A549 (cell line): ENCODE data around the gene KCNAB3. TPM values are rescaled to one million over a fixed set of nuclear protein-coding genes. Genes with fewer than 3 reads are reported as not detected.

Experiments
- ATAC-seq, 2 experiments: fragments of 200-7000 bp in 1 of 2; fragments of >200 bp in 1 of 2; cut with Nextera tagmentation in 1 of 2; cut with Tn5 transposase in 1 of 2; 3 replicates each; pipeline versions ENCODE4 v1.8.0 to v1.9.1; 2018 to 2020; ENCODE audit warnings: mild to moderate bottlenecking in 1 of 2, moderate library complexity in 1 of 2
- CTCF ChIA-PET: fragments of 300-600 bp; sonication (Branson Sonifier 250); formaldehyde crosslinking; extraction: SDS; loops from one replicate; lab custom pipeline; 2021; ENCODE audit warnings: antibody characterized with exemption, inconsistent platforms; lab: Yijun Ruan, JAX
- POLR2A ChIA-PET: fragments of 350-600 bp; formaldehyde crosslinking; extraction: SDS; loops from one replicate; lab custom pipeline; 2021; ENCODE audit warnings: antibody characterized with exemption, inconsistent platforms; lab: Yijun Ruan, JAX
- DNase-seq, 2 experiments: peaks; one replicate each; pipeline versions ENCODE4 v3.0.0 to v3.0.0-alpha.2; 2011 to 2016; ENCODE audit warnings: low read depth in 1 of 2, low spot score in 1 of 2
- FAIRE-seq: peaks from 2 replicates; lab custom pipeline; 2011; peaks lifted over from hg19 to GRCh38; lab: Jason Lieb, UNC
- H3K27ac ChIP-seq, 2 experiments: fragments of >200 bp; sonication (Bioruptor Twin); formaldehyde crosslinking; 3 replicates each; pipeline ENCODE4 v1.5.1; 2016 to 2017
- H3K4me1 ChIP-seq: fragments of >200 bp; sonication (Bioruptor Twin); formaldehyde crosslinking; 3 replicates; pipeline ENCODE4 v1.6.1; 2016
- H3K4me2 ChIP-seq: fragments of >200 bp; sonication (Bioruptor Twin); formaldehyde crosslinking; 3 replicates; pipeline ENCODE4 v1.6.1; 2016
- H3K4me3 ChIP-seq: fragments of >200 bp; sonication (Bioruptor Twin); formaldehyde crosslinking; 3 replicates; pipeline ENCODE4 v1.5.1; 2016
- H3K9me3 ChIP-seq: fragments of >200 bp; sonication (Bioruptor Twin); formaldehyde crosslinking; 3 replicates; pipeline ENCODE4 v1.6.1; 2016
- ATOH8 ChIP-seq: fragments of 250-450 bp; sonication (Bioruptor Pico); IDR thresholded peaks from 2 replicates; pipeline ENCODE4 v1.5.0; 2020; ENCODE audit warnings: low read depth, mild to moderate bottlenecking, moderate library complexity
- BCL3 ChIP-seq: fragments of >200 bp; sonication (Bioruptor Twin); formaldehyde crosslinking; IDR thresholded peaks from 3 replicates; pipeline ENCODE4 v1.6.1; 2016
- BHLHE40 ChIP-seq: IDR thresholded peaks from 2 replicates; pipeline ENCODE4 v1.6.1; 2012; ENCODE audit warnings: low read depth, low read length, inconsistent platforms
- CBX8 ChIP-seq: fragments of 200-600 bp; sonication (generic); IDR thresholded peaks from 2 replicates; pipeline ENCODE4 v1.6.1; 2016
- CHD2 ChIP-seq: fragments of 150-350 bp; IDR thresholded peaks from 2 replicates; pipeline ENCODE4 v1.6.1; 2014; ENCODE audit warnings: low read length; ENCODE audit not compliant: partially characterized antibody
- E2F6 ChIP-seq: IDR thresholded peaks from 2 replicates; pipeline ENCODE4 v1.6.1; 2012; ENCODE audit warnings: low read depth, borderline replicate concordance
- ELK1 ChIP-seq: fragments of 150-350 bp; IDR thresholded peaks from 2 replicates; pipeline ENCODE4 v1.6.1; 2014; ENCODE audit warnings: low read depth, mild to moderate bottlenecking, low read length
- HOXA7 ChIP-seq: fragments of 250-450 bp; sonication (Bioruptor Pico); IDR thresholded peaks from 2 replicates; pipeline ENCODE4 v1.5.0; 2020; ENCODE audit warnings: mild to moderate bottlenecking, moderate library complexity
- HOXB5 ChIP-seq: fragments of 250-450 bp; sonication (Bioruptor Pico); IDR thresholded peaks from 2 replicates; pipeline ENCODE4 v1.5.0; 2020; ENCODE audit warnings: mild to moderate bottlenecking, moderate library complexity
- MAX ChIP-seq: IDR thresholded peaks from 2 replicates; pipeline ENCODE4 v1.6.1; 2012
- MAZ ChIP-seq: fragments of 150-350 bp; IDR thresholded peaks from 2 replicates; pipeline ENCODE4 v1.6.1; 2014; ENCODE audit warnings: antibody characterized with exemption, low read depth, low read length, borderline replicate concordance
- MYC ChIP-seq: IDR thresholded peaks from 2 replicates; pipeline ENCODE4 v1.6.1; 2012; ENCODE audit warnings: mild to moderate bottlenecking, inconsistent platforms, low read length, improper control_type of control experiment, borderline replicate concordance
- NFE2L2 ChIP-seq: fragments of 150-350 bp; conservative IDR thresholded peaks from 2 replicates; pipeline ENCODE4 v1.6.1; 2014; ENCODE audit warnings: low read length
- NR3C1 ChIP-seq: fragments of >200 bp; sonication (Bioruptor Twin); formaldehyde crosslinking; IDR thresholded peaks from 3 replicates; pipeline ENCODE4 v1.6.1; 2017
- PHF8 ChIP-seq: fragments of 200-600 bp; sonication (generic); IDR thresholded peaks from 2 replicates; pipeline ENCODE4 v1.6.1; 2016; ENCODE audit warnings: low read depth, mild to moderate bottlenecking, antibody characterized with exemption, moderate library complexity, borderline replicate concordance
- POLR2A ChIP-seq: IDR thresholded peaks from 2 replicates; pipeline ENCODE4 v1.6.1; 2012; ENCODE audit warnings: mild to moderate bottlenecking, low read length
- RARB ChIP-seq: fragments of 250-450 bp; sonication (Bioruptor Pico); IDR thresholded peaks from 2 replicates; pipeline ENCODE4 v1.8.0; 2021; ENCODE audit warnings: mild to moderate bottlenecking, moderate library complexity
- RFX5 ChIP-seq: fragments of 450-650 bp; IDR thresholded peaks from 2 replicates; pipeline ENCODE4 v1.7.1; 2014; ENCODE audit warnings: antibody characterized with exemption, mild to moderate bottlenecking, moderate library complexity
- TFCP2L1 ChIP-seq: fragments of 250-450 bp; sonication (Bioruptor Pico); IDR thresholded peaks from 2 replicates; pipeline ENCODE4 v1.5.0; 2021; ENCODE audit warnings: mild to moderate bottlenecking
- ZFP36 ChIP-seq: fragments of 450-650 bp; IDR thresholded peaks from 2 replicates; pipeline ENCODE4 v1.6.1; 2014; ENCODE audit warnings: borderline replicate concordance; ENCODE audit not compliant: partially characterized antibody
- ZSCAN20 ChIP-seq: fragments of 250-450 bp; sonication (Bioruptor Pico); IDR thresholded peaks from 2 replicates; pipeline ENCODE4 v1.8.0; 2022; ENCODE audit warnings: mild to moderate bottlenecking, moderate library complexity
- WGBS: methylation state at CpG from one replicate; pipeline ENCODE4 v1.1.6; 2017; ENCODE audit errors: missing lambda C conversion rate; 5-methylcytosine and 5-hydroxymethylcytosine counted together
- polyA plus RNA-seq, 4 experiments: library from polyadenylated mRNA; depleted of rRNA in 3 of 4; stranded (reverse); fragments of >200 nt; fragmentation: RNase III in 1 of 4; extraction: RNeasy Plus Mini Kit Qiagen cat#74134 plus additional on column Dnase treatment in 1 of 4; gene quantifications; 2 replicates in 3 of 4; 3 replicates in 1 of 4; pipeline ENCODE4 v1.2.3, GENCODE V29; 2011 to 2017

Gene KCNAB3
- polyA plus RNA-seq, 2 of the 4 experiments (the other 2 are of a cell fraction): 2.7 to 3.2 TPM

GRCh38 chr17:7886227-7887037, 43.2 kb downstream of the KCNAB3 start:
- Histone ChIP-seq H3K4me1 (peaks cover 38% of the 10 kb centered on the region), H3K9me3 (no peaks in the 10 kb centered on the region), H3K4me2 (peak overlapping the region; percentile 92), H3K4me3 (peak overlapping the region; percentile 70), H3K27ac (peak overlapping the region; percentile 98)
- CTCF ChIA-PET: interaction anchor here (1.2 to 1.4 kb wide), 5 partner anchors 12 to 171 kb away, joined by 3 to 7 read pairs (median 4); no protein-coding TSS in a partner anchor
- FAIRE-seq (peak; percentile 43), ATAC-seq (peak; percentile 27 to 40; a peak in 5 of 6 replicates), DNase-seq (peak; percentile 51 to 69)
- POLR2A ChIA-PET: interaction anchor here (0.6 to 1.8 kb wide), 4 partner anchors 10 to 148 kb away, joined by 3 to 8 read pairs (median 4); partner anchors contain the start of gene NAA38
- WGBS: under 1% methylated on average over 29 of the region's 30 CpGs
- TF ChIP-seq MAZ: 0 out of 2 replicates have a peak, but pooled peaks have one; percentile 3
- TF ChIP-seq BCL3: no peak
- no peak for TF ChIP-seq CBX8
- TF ChIP-seq ELK1: no peak
- no peak for TF ChIP-seq ZSCAN20 (CRISPR knock-in tag)
- no peak for TF ChIP-seq ZFP36
- no peak for TF ChIP-seq PHF8
- no peak for TF ChIP-seq TFCP2L1 (CRISPR knock-in tag)
- TF ChIP-seq CHD2: peak; percentile 17
- no peak for TF ChIP-seq RFX5
- TF ChIP-seq MYC: no peak
- peak; percentile 20; the same call in 1 of the 2 replicates for TF ChIP-seq POLR2A
- TF ChIP-seq E2F6: no peak
- no peak for TF ChIP-seq ATOH8 (CRISPR knock-in tag)
- no peak for TF ChIP-seq HOXB5 (CRISPR knock-in tag)
- no peak for TF ChIP-seq BHLHE40
- no peak for TF ChIP-seq RARB (CRISPR knock-in tag)
- no peak for TF ChIP-seq NFE2L2
- no peak for TF ChIP-seq HOXA7 (CRISPR knock-in tag)
- peak; percentile 11 for TF ChIP-seq MAX
- no peak for TF ChIP-seq NR3C1
- TF ChIP-seq, all 56 proteins: peak for 4
